Ovary (tissue), 9 donors: Measurements from ENCODE around the gene ARCN1. TPM values are rescaled to one million over a fixed set of nuclear protein-coding genes. Genes with fewer than 3 reads are reported as not detected.

Experiments
- DNase-seq, 5 donors: peaks; one replicate each; pipeline ENCODE4 v3.0.0-alpha.2; 2019 to 2020
- H3K27ac ChIP-seq, 2 donors: fragments of 200-600 bp; one replicate each; pipeline versions ENCODE4 v1.5.1 to v1.8.0; 2019 to 2022
- H3K27me3 ChIP-seq: fragments of 200-600 bp; one replicate; pipeline ENCODE4 v1.8.0; 2022
- H3K36me3 ChIP-seq: fragments of 200-600 bp; sonication (generic); one replicate; pipeline ENCODE4 v1.5.1; 2019
- H3K4me1 ChIP-seq: one replicate; pipeline ENCODE4 v1.8.1; 2013; ENCODE audit warnings: mild to moderate bottlenecking, moderate library complexity; ENCODE audit not compliant: insufficient read depth
- H3K4me3 ChIP-seq: fragments of 200-600 bp; sonication (generic); one replicate; pipeline ENCODE4 v1.5.1; 2017
- H3K9me3 ChIP-seq, 2 donors: fragments of 200-600 bp in 1 of 2; sonication (generic) in 1 of 2; one replicate each; pipeline versions ENCODE4 v1.5.1 to v1.8.1; 2013 to 2019; ENCODE audit warnings: mild to moderate bottlenecking in 1 of 2, moderate library complexity in 1 of 2
- CTCF ChIP-seq, 3 donors: fragments of 450-650 bp in 2 of 3; fragments of 200-600 bp in 1 of 3; IDR thresholded peaks; one replicate each; pipeline versions ENCODE4 v1.5.1 to v1.8.0; 2016 to 2022; ENCODE audit warnings: antibody characterized with exemption in 3 of 3, mild to moderate bottlenecking in 1 of 3
- EP300 ChIP-seq: sonication (generic); formaldehyde crosslinking; IDR thresholded peaks from one replicate; pipeline ENCODE4 v1.6.1; 2017; ENCODE audit warnings: antibody characterized with exemption
- POLR2A ChIP-seq: fragments of 450-650 bp; IDR thresholded peaks from one replicate; pipeline ENCODE4 v1.6.1; 2017; ENCODE audit warnings: antibody characterized with exemption, mild to moderate bottlenecking, moderate library complexity
- WGBS, 3 donors: extraction: QIAGEN DNeasy Blood & Tissue Kit in 1 of 3; methylation state at CpG; one replicate each; pipeline versions ENCODE4 v1.1.5 to v1.1.7; 2013 to 2017; 5-methylcytosine and 5-hydroxymethylcytosine counted together
- intact Hi-C, 4 donors: fragments of 100-400 bp; cut with DNase I; formaldehyde crosslinking; loops; one replicate each; pipeline versions ENCODE4 v1.11.0 to v1.15.1; 2022 to 2023
- polyA plus RNA-seq, 2 donors: library from polyadenylated mRNA; stranded (reverse); fragments of 200-250 nt in 1 of 2; fragments of 350-450 nt in 1 of 2; fragmentation: Illumina TruSeq in 1 of 2; extraction: RNeasy Lipid Tissue Mini Kit (QIAGEN cat#74804) in 1 of 2; gene quantifications; one replicate each; pipeline ENCODE4 v1.2.3, GENCODE V29; 2013 to 2014
- total RNA-seq, 7 donors: library from RNA; depleted of rRNA in 2 of 7; stranded (reverse); fragments of >200 nt in 2 of 7; fragmentation: NEBNext Ultra II Directional in 3 of 7; extraction: Animal tissue kit (Norgen Biotek cat#: 25700) in 3 of 7; gene quantifications; one replicate each; pipeline versions ENCODE4 v1.1.0 to v1.2.4, GENCODE V29; 2016 to 2023
- donor health status: DM: no; HTN: no; CAD: no; lungs with moderate emphysema.
- donor health status: DM: no; HTN: no; CAD: no.
- donor health status: Bipolar disorder and iron deficiency.
- donor health status: DM: yes; HTN: yes; CAD: no.
- donor health status: DM: no; HTN: no; CAD: no.
- donor health status: DM: yes; HTN: yes; CAD: no.

ARCN1 gene
- total and polyA plus RNA-seq, 9 donors = 60.2 to 154 (median 125) TPM

GRCh38 chr11:118632577-118633318 lies 60.5 kb downstream of the ARCN1 start:
- peaks cover 6% of the 10 kb centered on the region for H3K4me1 ChIP-seq
- WGBS, 3 donors = 70 to 78% (median 74%) methylated on average over 9 of the region's 9 CpGs
- no peak overlapping the region for H3K4me3 ChIP-seq
- no peaks in the 10 kb centered on the region for H3K36me3 ChIP-seq
- no peaks in the 10 kb centered on the region for H3K27me3 ChIP-seq
- H3K27ac ChIP-seq = peak overlapping the region in 1 of 2 donors; percentile 67
- intact Hi-C loops = no loop called here
- TF ChIP-seq EP300 = no peak
- TF ChIP-seq CTCF (IDR thresholded peaks at IDR 0.05) = no peak
- TF ChIP-seq POLR2A = no peak
- DNase-seq = no peak
- no peaks in the 10 kb centered on the region for H3K9me3 ChIP-seq

- WGBS, 3 donors = 79 to 94% (median 86%) methylated on average over 1 of the region's 1 CpG
- H3K9me3 ChIP-seq = no peaks in the 10 kb centered on the region
- peaks cover 6% of the 10 kb centered on the region for H3K4me1 ChIP-seq
- no peaks in the 10 kb centered on the region for H3K36me3 ChIP-seq
- TF ChIP-seq POLR2A = no peak
- no peak for TF ChIP-seq CTCF (IDR thresholded peaks at IDR 0.05)
- TF ChIP-seq EP300 = no peak
- DNase-seq = no peak
- H3K27me3 ChIP-seq = no peaks in the 10 kb centered on the region
- H3K27ac ChIP-seq = peak overlapping the region; percentile 28 to 67
- intact Hi-C loops = no loop called here
- H3K4me3 ChIP-seq = no peak overlapping the region
Observed at GRCh38 chr11:118633319-118633690, 61.1 kb downstream of the ARCN1 start.

GRCh38 chr11:118633979-118634378 lies 61.8 kb downstream of the ARCN1 start:
- Histone ChIP-seq H3K27ac (peak overlapping the region; percentile 28 to 67), H3K4me1 (peaks cover 6% of the 10 kb centered on the region), H3K9me3 (no peaks in the 10 kb centered on the region), H3K36me3 (no peaks in the 10 kb centered on the region), H3K4me3 (no peak overlapping the region), H3K27me3 (no peaks in the 10 kb centered on the region)
- intact Hi-C loops = no loop called here
- TF ChIP-seq EP300 (no peak), POLR2A (no peak), CTCF (IDR thresholded peaks at IDR 0.05) (no peak)
- DNase-seq = peak in 1 of 5 donors; percentile 59
- whole genome bisulfite sequencing, 3 donors = 26 to 36% (median 33%) methylated on average over 4 of the region's 4 CpGs

- Histone ChIP-seq H3K27ac (peak overlapping the region; percentile 4 to 67), H3K9me3 (no peaks in the 10 kb centered on the region), H3K36me3 (no peaks in the 10 kb centered on the region), H3K4me3 (peak overlapping the region; percentile 31), H3K4me1 (peaks cover 6% of the 10 kb centered on the region), H3K27me3 (no peaks in the 10 kb centered on the region)
- DNase-seq = peak; percentile 90 to 95 (median 93)
- WGBS, 3 donors = 4 to 16% (median 6%) methylated on average over 26 to 41 of the region's 41 CpGs
- intact Hi-C loops = no loop called here
- TF ChIP-seq CTCF (IDR thresholded peaks at IDR 0.05) (peak in 1 of 3 donors; percentile 22), EP300 (no peak)
Observed at GRCh38 chr11:118634431-118635236, 62.4 kb downstream of the ARCN1 start.
